NB4 (cell line): ENCODE measurements around the gene PATE2.

Experiments used
- CTCF ChIP-seq: IDR thresholded peaks from one replicate; pipeline ENCODE4 v1.5.1; 2012; ENCODE audit warnings: low read depth, low read length
- POLR2A ChIP-seq: IDR thresholded peaks from 2 replicates; pipeline ENCODE4 v1.6.1; 2011; ENCODE audit warnings: mild to moderate bottlenecking; ENCODE audit not compliant: insufficient read length; ENCODE audit errors: extremely low read depth

GRCh38 chr11:125770583-125770982, 8.0 kb downstream of the PATE2 start:
- TF ChIP-seq CTCF (no peak), POLR2A (no peak)
